GM12875 (cell line): ENCODE data around the gene ENOSF1.

Experiments used
- H3K4me3 ChIP-seq: one replicate; pipeline ENCODE4 v1.5.1; 2011; ENCODE audit warnings: low read depth, low read length, control low read depth
- TF ChIP-seq, protein P1 (sequence below): IDR thresholded peaks from 2 replicates; pipeline ENCODE4 v1.5.1; 2011; ENCODE audit warnings: low read depth, mild to moderate bottlenecking, control low read depth, inconsistent platforms, low read length, moderate library complexity, borderline replicate concordance; ENCODE audit not compliant: insufficient read depth

The ENOSF1 gene

DNA sequence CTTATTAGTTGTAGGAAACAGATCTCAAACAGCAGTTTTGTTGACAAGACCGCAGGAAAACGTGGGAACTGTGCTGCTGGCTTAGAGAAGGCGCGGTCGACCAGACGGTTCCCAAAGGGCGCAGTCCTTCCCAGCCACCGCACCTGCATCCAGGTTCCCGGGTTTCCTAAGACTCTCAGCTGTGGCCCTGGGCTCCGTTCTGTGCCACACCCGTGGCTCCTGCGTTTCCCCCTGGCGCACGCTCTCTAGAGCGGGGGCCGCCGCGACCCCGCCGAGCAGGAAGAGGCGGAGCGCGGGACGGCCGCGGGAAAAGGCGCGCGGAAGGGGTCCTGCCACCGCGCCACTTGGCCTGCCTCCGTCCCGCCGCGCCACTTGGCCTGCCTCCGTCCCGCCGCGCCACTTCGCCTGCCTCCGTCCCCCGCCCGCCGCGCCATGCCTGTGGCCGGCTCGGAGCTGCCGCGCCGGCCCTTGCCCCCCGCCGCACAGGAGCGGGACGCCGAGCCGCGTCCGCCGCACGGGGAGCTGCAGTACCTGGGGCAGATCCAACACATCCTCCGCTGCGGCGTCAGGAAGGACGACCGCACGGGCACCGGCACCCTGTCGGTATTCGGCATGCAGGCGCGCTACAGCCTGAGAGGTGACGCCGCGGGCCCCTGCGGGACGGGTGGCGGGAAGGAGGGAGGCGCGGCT is 55.0 kb downstream of the ENOSF1 start, which contains the start of gene TYMS:
Gene TYMS (plus strand): TSS at position 343 of the 690 bp plus-strand sequence. CDS start 90 bp downstream, at position 433.
- TF ChIP-seq, protein P1, sequence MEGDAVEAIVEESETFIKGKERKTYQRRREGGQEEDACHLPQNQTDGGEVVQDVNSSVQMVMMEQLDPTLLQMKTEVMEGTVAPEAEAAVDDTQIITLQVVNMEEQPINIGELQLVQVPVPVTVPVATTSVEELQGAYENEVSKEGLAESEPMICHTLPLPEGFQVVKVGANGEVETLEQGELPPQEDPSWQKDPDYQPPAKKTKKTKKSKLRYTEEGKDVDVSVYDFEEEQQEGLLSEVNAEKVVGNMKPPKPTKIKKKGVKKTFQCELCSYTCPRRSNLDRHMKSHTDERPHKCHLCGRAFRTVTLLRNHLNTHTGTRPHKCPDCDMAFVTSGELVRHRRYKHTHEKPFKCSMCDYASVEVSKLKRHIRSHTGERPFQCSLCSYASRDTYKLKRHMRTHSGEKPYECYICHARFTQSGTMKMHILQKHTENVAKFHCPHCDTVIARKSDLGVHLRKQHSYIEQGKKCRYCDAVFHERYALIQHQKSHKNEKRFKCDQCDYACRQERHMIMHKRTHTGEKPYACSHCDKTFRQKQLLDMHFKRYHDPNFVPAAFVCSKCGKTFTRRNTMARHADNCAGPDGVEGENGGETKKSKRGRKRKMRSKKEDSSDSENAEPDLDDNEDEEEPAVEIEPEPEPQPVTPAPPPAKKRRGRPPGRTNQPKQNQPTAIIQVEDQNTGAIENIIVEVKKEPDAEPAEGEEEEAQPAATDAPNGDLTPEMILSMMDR: peak; percentile 16; the same call in 1 of the 2 replicates
- peak within 1 kb of the TSS; percentile 93 for H3K4me3 ChIP-seq

DNA sequence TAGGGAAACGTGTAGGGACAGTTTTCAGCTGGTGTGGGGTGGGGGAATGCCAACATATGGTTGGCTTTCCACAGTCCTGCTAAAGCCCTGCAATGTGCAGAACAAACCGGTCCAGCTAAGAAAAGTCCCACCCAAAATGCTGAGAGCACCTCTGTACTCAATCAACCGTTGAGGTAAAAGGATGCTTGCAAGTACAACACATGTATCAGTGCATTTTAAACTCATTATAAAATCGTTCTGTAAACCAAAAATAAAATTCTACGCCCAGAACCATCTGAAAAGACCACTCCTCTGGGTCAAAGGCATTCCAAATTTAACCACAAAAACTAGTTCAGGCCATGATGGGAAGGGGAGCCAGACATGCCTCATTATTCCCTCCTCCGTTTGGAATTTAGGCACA is 57.0 kb downstream of the ENOSF1 start:
- H3K4me3 ChIP-seq: no peak overlapping the region

DNA sequence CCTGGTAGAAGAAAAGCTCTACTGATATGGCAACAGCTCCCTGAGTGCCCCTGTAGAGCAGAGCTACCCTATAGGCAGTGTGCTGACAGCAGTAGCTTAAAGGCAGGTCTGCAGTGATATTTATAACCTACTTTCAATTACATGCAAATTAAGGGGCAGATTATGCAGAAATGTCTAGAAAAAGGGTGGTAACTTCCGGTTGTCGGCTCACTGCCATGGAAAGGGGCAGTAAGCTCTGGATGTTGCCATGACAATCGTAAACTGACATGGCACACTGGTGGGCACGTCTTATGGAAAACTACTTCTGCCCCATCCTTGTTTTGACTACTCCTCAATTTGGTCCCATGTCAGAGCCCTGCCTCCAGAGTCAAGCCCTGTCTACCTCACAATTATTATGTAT is 57.8 kb downstream of the ENOSF1 start:
- TF ChIP-seq, protein P1: no peak
- H3K4me3 ChIP-seq: no peak overlapping the region

More for the DNA sequence above, 57.0 kb downstream of the ENOSF1 start:
- TF ChIP-seq, protein P1: no peak

DNA sequence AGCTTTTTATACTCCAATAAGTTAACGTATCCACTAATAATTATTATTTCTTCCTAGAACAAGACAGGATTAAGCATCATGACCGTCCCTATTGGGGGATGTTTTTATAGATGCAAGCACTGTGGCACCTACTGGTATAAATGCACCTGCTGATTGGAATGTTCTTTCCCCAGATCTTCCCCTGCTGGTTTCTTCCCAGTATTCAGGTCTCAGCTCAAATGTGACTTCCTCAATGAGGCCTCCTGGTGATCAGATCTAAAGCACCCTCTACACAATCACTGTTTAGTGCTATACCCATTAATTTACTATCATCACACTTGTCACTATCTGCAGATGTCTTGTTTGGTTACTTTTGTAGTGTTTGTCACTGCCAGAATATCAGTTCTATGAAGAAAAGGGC is 58.9 kb downstream of the ENOSF1 start:
- no peak overlapping the region for H3K4me3 ChIP-seq
- TF ChIP-seq, protein P1: no peak

DNA sequence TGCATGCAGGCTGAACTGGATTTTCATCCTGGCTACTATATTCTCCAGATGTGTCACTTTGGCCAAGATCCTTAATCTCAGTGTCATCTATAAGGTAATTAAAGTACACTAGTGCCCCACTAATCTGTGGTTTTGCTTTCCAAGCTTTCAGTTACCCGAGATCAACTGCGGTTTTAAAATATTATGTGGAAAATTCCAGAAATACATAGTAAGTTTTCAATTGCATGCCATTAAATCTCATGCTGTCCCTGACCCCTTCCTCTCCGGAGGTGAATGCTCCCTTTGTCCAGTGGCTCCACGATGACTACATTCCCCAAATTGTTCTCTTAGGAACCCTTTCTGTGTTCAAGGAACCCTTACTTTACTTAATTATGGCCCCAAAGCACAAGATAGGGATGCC is 60.3 kb downstream of the ENOSF1 start:
- TF ChIP-seq, protein P1: no peak
- H3K4me3 ChIP-seq: no peak overlapping the region

DNA sequence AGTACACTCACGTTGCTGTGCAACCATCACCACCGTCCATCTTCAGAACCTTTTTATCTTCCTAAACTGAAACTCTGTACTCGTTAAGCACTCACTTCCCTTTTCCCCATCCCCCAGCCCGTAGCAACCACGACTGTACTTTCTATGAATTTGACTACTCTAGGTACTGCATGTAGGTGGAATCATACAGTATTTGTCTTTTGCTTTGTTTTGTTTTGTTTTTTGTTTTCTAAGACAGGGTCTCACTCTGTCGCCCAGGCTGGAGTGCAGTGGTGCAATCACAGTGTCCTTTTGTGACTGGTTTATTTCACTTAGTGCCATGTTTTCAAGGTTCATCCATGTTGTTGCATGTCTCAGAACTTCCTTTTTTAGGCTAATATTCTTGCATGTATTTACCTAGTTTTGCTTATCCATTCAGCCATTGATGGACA is 62.0 kb downstream of the ENOSF1 start:
- H3K4me3 ChIP-seq: no peak overlapping the region
- TF ChIP-seq, protein P1: no peak

DNA sequence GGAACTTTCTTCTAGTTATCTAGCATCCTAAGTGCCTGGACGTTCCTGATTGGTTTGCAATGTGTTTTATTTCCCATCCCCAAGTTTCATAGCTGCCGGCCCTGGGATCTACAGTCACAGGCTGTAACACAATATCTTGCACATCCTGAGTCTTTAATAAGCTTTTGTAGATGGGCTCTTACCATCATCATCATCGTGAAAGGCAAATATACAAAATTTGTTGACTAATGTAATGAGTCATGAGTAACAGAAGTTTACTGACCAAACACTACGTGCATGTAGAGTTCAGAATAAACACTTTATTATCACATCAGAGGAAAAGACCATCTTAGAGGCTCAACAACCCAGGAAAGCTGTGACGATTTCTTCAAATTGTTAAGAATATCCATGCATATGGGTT is 63.1 kb downstream of the ENOSF1 start:
- H3K4me3 ChIP-seq: no peak overlapping the region
- TF ChIP-seq, protein P1: no peak
